ENCODE data around the gene SLC17A1. TPM values are rescaled to one million over a fixed set of nuclear protein-coding genes. Genes with fewer than 3 reads are reported as not detected.

SLC17A1 gene
- total and polyA plus RNA-seq, 2 of the 13 experiments (the other 11 are each of a cell fraction or from before 2014, with no cell fraction given): 0.09 to 2.1 TPM

- TF ChIP-seq ARID5B (CRISPR knock-in tag; IDR thresholded peaks at IDR 0.05) (peak; percentile 46; the same call in 1 of the 2 replicates), MED1 (CRISPR knock-in tag; IDR thresholded peaks at IDR 0.05) (peak; percentile 83), ATF7 (IDR thresholded peaks at IDR 0.05) (no peak), ATF7 (CRISPR knock-in tag; IDR thresholded peaks at IDR 0.05) (peak; percentile 72; the same call in 1 of the 2 replicates), PAWR (CRISPR knock-in tag; IDR thresholded peaks at IDR 0.05; ENCODE audit: borderline replicate concordance) (no peak), ZNF740 (CRISPR knock-in tag; IDR thresholded peaks at IDR 0.05) (no peak), SRSF9 (IDR thresholded peaks at IDR 0.05; ENCODE audit: borderline replicate concordance, insufficient read depth, low read depth, low read length, poor library complexity, severe bottlenecking) (no peak), ZNF12 (CRISPR knock-in tag; IDR thresholded peaks at IDR 0.05) (no peak), ATM (IDR thresholded peaks at IDR 0.05; ENCODE audit: borderline replicate concordance) (no peak), REPIN1 (CRISPR knock-in tag; IDR thresholded peaks at IDR 0.05; ENCODE audit: borderline replicate concordance, low read depth) (peak; percentile 21; the same call in 1 of the 2 replicates), ARID4A (CRISPR knock-in tag; IDR thresholded peaks at IDR 0.05; ENCODE audit: borderline replicate concordance) (peak; percentile 38; the same call in 1 of the 2 replicates), ZMYM4 (CRISPR knock-in tag; IDR thresholded peaks at IDR 0.05) (peak; percentile 87), POLR2AphosphoS2 (IDR thresholded peaks at IDR 0.05; ENCODE audit: low read depth, low read length) (no peak), PITX1 (CRISPR knock-in tag; IDR thresholded peaks at IDR 0.05) (peak; percentile 68; the same call in 1 of the 2 replicates), ZNF703 (CRISPR knock-in tag; IDR thresholded peaks at IDR 0.05; ENCODE audit: borderline replicate concordance) (no peak), ZNF350 (CRISPR knock-in tag; IDR thresholded peaks at IDR 0.05; ENCODE audit: borderline replicate concordance, low read depth) (0 out of 2 replicates have a peak, but pooled peaks have one; percentile 29), ZIK1 (CRISPR knock-in tag; IDR thresholded peaks at IDR 0.05; ENCODE audit: borderline replicate concordance, low read depth) (no peak), SOX6 (IDR thresholded peaks at IDR 0.05) (no peak), SOX6 (CRISPR knock-in tag; IDR thresholded peaks at IDR 0.05) (peak; percentile 57), TAF1 (CRISPR knock-in tag; IDR thresholded peaks at IDR 0.05) (peak; percentile 25; the same call in 1 of the 2 replicates)
Observed at GRCh38 chr6:25835442-25836283, 3.8 kb upstream of the SLC17A1 start (continued).

All from HepG2 (cell line).